Body of pancreas (tissue), 4 donors: ENCODE data around the gene MBP. TPM values are rescaled to one million over a fixed set of nuclear protein-coding genes. Genes with fewer than 3 reads are reported as not detected.

ENCODE experiments used
- ATAC-seq: fragments of 150-250 bp; one replicate; pipeline ENCODE4 v1.9.1; 2016
- DNase-seq, 4 donors: peaks; one replicate each; pipeline ENCODE4 v3.0.0-alpha.2; 2019
- H3K27ac ChIP-seq, 4 donors: fragments of 200-600 bp; sonication (generic); 1 replicate in 3 of 4; 2 replicates in 1 of 4; pipeline versions ENCODE4 v1.5.1 to v1.6.1; 2016 to 2019; ENCODE audit warnings: mild to moderate bottlenecking in 1 of 4, mixed read lengths in 1 of 4, moderate library complexity in 1 of 4
- H3K27me3 ChIP-seq, 2 donors: fragments of 200-600 bp; sonication (generic); one replicate each; pipeline ENCODE4 v1.6.0; 2016; ENCODE audit warnings: mild to moderate bottlenecking in 1 of 2
- H3K36me3 ChIP-seq, 2 donors: fragments of 200-600 bp; sonication (generic); replicated peaks in 1 of 2; 2 replicates each; pipeline ENCODE4 v1.5.1; 2016; ENCODE audit warnings: low read depth in 2 of 2; ENCODE audit not compliant: insufficient read depth in 1 of 2
- H3K4me1 ChIP-seq: fragments of 200-600 bp; sonication (generic); one replicate; pipeline ENCODE4 v1.6.0; 2016
- H3K4me3 ChIP-seq, 2 donors: fragments of 200-600 bp; sonication (generic); 1 replicate in 1 of 2; 2 replicates in 1 of 2; pipeline ENCODE4 v1.5.1; 2016 to 2019
- H3K9me3 ChIP-seq, 3 donors: fragments of 200-600 bp; sonication (generic); 1 replicate in 2 of 3; 2 replicates in 1 of 3; pipeline ENCODE4 v1.5.1; 2016
- POLR2A ChIP-seq, 3 donors: fragments of 450-650 bp; IDR thresholded peaks; one replicate each; pipeline ENCODE4 v1.6.1; 2016; ENCODE audit warnings: antibody characterized with exemption in 3 of 3, mild to moderate bottlenecking in 2 of 3
- WGBS, 2 donors: methylation state at CpG; one replicate each; pipeline ENCODE4 v1.1.5; 2017; 5-methylcytosine and 5-hydroxymethylcytosine counted together
- intact Hi-C: fragments of 100-400 bp; cut with DNase I; formaldehyde crosslinking; loops from one replicate; pipeline ENCODE4 v1.15.1; 2023
- total RNA-seq, 2 donors: library from RNA; depleted of rRNA; stranded (reverse); fragments of >200 nt; gene quantifications; one replicate each; pipeline ENCODE4 v1.1.0, GENCODE V29; 2016
- TF ChIP-seq, protein P1 (sequence below), 7 experiments: fragments of 450-650 bp in 4 of 7; fragments of 200-600 bp in 3 of 7; sonication (generic) in 3 of 7; IDR thresholded peaks; one replicate each; pipeline ENCODE4 v1.5.1; 2016 to 2019; ENCODE audit warnings: antibody characterized with exemption in 7 of 7

MBP gene
- total RNA-seq, 2 donors from 2014 or later = 17.4 to 24.4 TPM

GRCh38 chr18:77130229-77131099, 2.1 kb downstream of the MBP start:
- intact Hi-C loops = loop anchor here (10.0 kb wide), 1 partner anchor 56 kb away; no protein-coding TSS in a partner anchor
- Histone ChIP-seq H3K4me1 (peaks cover 49% of the 10 kb centered on the region), H3K27ac (peak overlapping the region in 3 of 4 donors; percentile 97 to 100 (median 99)), H3K36me3 (no peaks in the 10 kb centered on the region), H3K9me3 (no peaks in the 10 kb centered on the region), H3K4me3 (peak overlapping the region in 1 of 2 donors; percentile 82), H3K27me3 (no peaks in the 10 kb centered on the region)
- no peak for TF ChIP-seq POLR2A (IDR thresholded peaks at IDR 0.05)
- TF ChIP-seq, protein P1, sequence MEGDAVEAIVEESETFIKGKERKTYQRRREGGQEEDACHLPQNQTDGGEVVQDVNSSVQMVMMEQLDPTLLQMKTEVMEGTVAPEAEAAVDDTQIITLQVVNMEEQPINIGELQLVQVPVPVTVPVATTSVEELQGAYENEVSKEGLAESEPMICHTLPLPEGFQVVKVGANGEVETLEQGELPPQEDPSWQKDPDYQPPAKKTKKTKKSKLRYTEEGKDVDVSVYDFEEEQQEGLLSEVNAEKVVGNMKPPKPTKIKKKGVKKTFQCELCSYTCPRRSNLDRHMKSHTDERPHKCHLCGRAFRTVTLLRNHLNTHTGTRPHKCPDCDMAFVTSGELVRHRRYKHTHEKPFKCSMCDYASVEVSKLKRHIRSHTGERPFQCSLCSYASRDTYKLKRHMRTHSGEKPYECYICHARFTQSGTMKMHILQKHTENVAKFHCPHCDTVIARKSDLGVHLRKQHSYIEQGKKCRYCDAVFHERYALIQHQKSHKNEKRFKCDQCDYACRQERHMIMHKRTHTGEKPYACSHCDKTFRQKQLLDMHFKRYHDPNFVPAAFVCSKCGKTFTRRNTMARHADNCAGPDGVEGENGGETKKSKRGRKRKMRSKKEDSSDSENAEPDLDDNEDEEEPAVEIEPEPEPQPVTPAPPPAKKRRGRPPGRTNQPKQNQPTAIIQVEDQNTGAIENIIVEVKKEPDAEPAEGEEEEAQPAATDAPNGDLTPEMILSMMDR (IDR thresholded peaks at IDR 0.05) = no peak
- DNase-seq (no peak), ATAC-seq (no peak)
- 46 to 62% methylated on average over 26 to 27 of the region's 27 CpGs for WGBS, 2 donors

- Histone ChIP-seq H3K4me3 (no peak overlapping the region), H3K4me1 (peaks cover 57% of the 10 kb centered on the region), H3K27me3 (no peaks in the 10 kb centered on the region), H3K9me3 (no peaks in the 10 kb centered on the region), H3K27ac (peak overlapping the region in 3 of 4 donors; percentile 74 to 91 (median 87)), H3K36me3 (no peaks in the 10 kb centered on the region)
- intact Hi-C loops = no loop called here
- DNase-seq (no peak), ATAC-seq (no peak)
- TF ChIP-seq, protein P1 (IDR thresholded peaks at IDR 0.05) = no peak
- peak in 1 of 3 donors; percentile 31 for TF ChIP-seq POLR2A (IDR thresholded peaks at IDR 0.05)
- WGBS, 2 donors = 58 to 74% methylated on average over 7 of the region's 7 CpGs
Measured at GRCh38 chr18:77129150-77129551, 3.4 kb downstream of the MBP start.

DNA sequence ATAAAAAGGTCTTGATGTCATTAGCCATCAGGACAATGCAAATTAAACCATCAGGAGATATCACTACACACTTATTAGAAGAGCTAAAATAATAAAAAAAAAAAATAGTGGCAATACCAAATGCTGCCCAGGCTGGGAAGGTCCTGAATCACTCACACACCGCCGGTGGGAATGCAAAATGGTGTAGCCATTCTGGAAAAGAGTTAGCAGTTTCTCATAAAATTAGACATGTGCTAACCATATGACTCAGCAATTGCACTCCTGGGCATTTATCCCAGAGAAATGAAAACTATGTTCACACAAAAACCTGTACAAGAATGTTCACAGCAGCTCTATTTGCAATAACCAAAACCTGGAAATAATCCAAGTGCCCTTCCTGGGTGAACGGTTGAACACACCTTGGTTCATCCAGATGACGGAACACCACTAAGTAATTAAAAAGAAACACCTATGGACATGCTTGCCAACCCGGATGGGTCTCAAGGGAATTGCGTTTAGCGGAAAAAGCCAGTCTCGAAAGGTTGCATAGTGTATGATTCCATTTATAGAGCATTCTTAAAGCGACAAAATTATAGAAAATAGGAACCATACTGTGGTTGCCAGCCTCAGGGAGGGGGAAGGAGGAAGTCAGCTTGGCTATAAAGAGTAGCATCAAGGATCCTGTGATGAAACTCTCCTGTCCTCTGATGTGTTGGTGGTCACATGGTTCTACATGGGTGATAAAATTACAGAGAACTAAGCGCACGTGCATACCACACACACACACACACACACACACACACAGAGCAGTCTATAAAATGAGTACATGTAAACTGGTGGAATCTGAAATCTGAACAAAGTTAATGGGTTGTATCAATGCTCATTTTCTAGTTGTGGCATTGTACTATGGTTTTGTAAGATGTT, 4.6 kb downstream of the MBP start:
- Histone ChIP-seq H3K27me3 (no peaks in the 10 kb centered on the region), H3K27ac (peak overlapping the region; percentile 66 to 91 (median 80)), H3K4me1 (peaks cover 57% of the 10 kb centered on the region), H3K4me3 (no peak overlapping the region), H3K36me3 (no peaks in the 10 kb centered on the region), H3K9me3 (no peaks in the 10 kb centered on the region)
- intact Hi-C loops = no loop called here
- WGBS, 2 donors = 18 to 24% methylated on average over 11 of the region's 11 CpGs
- DNase-seq (peak; percentile 58 to 84 (median 70)), ATAC-seq (peak; percentile 66)
- TF ChIP-seq POLR2A (IDR thresholded peaks at IDR 0.05) = peak in 1 of 3 donors; percentile 22
- TF ChIP-seq, protein P1 (IDR thresholded peaks at IDR 0.05) = no peak

DNA sequence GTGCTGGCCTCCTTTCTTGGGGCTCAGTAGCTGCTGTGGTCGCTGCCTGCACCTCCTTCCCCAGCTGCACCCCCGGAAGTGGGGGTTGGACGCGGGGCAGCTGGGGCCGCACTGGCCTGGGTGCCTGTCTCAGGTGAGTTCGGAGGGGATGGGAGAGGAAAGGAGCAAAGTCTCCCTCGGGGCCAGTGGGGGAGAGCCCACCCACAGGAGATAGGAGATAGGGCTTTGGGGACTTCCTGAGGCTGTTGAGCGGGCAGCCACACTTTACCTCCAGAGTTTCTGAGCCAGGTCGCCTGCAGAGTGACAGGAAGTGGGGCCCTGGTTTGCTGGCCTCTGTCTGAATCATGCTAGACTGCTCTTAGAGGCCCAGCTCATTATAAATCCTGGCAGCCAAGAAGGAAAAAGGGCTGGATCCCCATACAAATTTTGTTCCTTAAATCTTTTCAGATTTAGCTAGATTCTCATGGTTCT, 8.1 kb downstream of the MBP start:
- ATAC-seq = no peak
- Histone ChIP-seq H3K9me3 (no peaks in the 10 kb centered on the region), H3K36me3 (no peaks in the 10 kb centered on the region), H3K27me3 (no peaks in the 10 kb centered on the region), H3K4me3 (no peak overlapping the region), H3K4me1 (peaks cover 50% of the 10 kb centered on the region), H3K27ac (no peak overlapping the region)
- TF ChIP-seq, protein P1 (IDR thresholded peaks at IDR 0.05) = no peak
- no peak for TF ChIP-seq POLR2A (IDR thresholded peaks at IDR 0.05)
- intact Hi-C loops = no loop called here
- DNase-seq = no peak
- 69 to 71% methylated on average over 9 of the region's 9 CpGs for WGBS, 2 donors
